IPS-18c (cell line): Measurements from ENCODE around the gene NCR1.
"Not testable (repeated sequence)": the region's sequence is repeated elsewhere in the genome, so short reads cannot be mapped to it uniquely, and the experiment has no call there.

ENCODE experiments used
- H3K4me3 ChIP-seq: 2 replicates; pipeline ENCODE4 v1.7.0; 2013; ENCODE audit warnings: low read depth, mild to moderate bottlenecking, low read length, moderate library complexity; ENCODE audit not compliant: insufficient read depth
- H3K9me3 ChIP-seq: one replicate; pipeline ENCODE4 v1.6.1; 2013; ENCODE audit warnings: mild to moderate bottlenecking, low read length, moderate library complexity; ENCODE audit not compliant: control insufficient read depth, insufficient read depth

NCR1 gene, protein sequence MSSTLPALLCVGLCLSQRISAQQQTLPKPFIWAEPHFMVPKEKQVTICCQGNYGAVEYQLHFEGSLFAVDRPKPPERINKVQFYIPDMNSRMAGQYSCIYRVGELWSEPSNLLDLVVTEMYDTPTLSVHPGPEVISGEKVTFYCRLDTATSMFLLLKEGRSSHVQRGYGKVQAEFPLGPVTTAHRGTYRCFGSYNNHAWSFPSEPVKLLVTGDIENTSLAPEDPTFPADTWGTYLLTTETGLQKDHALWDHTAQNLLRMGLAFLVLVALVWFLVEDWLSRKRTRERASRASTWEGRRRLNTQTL

DNA sequence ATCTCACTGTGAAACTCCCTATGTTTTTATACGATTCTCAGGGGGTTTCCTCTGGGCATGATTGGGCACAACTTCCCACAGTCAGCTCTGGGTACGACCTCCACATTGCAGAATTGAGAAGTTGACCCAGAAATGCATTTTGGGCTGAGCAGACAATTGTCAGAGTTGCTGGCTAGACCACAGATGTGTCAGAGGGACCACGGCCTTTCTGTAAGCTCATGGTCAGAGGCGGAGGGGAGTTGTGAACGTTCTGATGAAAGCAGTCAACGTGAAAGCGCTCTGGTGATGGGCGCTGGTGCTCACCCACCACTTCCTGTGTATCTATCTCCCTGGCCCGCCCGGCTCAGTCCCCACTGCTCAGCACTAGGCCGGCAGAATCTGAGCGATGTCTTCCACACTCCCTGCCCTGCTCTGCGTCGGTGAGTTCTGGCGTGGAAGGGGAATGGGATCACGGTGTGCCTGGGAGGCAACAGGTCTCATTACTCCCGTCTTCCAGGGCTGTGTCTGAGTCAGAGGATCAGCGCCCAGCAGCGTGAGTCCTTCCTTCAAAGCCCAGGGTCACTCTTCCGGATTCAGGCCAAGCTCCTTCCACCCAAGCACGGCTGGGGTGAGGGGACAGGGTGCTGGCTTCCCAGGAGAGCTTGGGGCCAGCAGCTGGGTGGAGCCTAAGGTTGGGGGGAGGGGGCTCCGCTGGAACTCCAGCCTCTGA lies at the start of gene NCR1:
Gene NCR1, plus strand, starts transcription at position 346 of the 709 bp plus-strand sequence. Its CDS starts 40 bp downstream, at position 386.
- Histone ChIP-seq H3K4me3 (no peak within 1 kb of the TSS), H3K9me3 (peaks cover 3% of the 10 kb centered on the region)

DNA sequence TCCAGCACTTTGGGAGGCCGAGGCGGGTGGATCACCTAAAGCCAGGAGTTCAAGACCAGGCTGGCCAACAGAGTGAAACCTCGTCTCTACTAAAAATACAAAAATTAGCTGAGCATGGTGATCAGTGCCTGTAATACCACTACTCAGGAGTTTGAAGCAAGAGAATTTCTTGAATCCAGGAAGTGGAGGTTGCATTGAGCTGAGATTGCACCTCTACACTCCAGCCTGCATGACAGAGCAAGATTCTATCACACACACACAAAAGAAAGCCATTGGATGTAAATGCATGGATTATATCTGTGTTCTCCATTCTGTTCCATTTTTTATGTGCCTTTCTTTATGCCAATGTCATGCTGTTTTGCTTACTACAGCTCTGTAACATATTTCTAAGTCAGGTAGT lies 47.5 kb upstream of the NCR1 start:
- H3K9me3 ChIP-seq, H3K4me3 ChIP-seq: not testable (repeated sequence)

DNA sequence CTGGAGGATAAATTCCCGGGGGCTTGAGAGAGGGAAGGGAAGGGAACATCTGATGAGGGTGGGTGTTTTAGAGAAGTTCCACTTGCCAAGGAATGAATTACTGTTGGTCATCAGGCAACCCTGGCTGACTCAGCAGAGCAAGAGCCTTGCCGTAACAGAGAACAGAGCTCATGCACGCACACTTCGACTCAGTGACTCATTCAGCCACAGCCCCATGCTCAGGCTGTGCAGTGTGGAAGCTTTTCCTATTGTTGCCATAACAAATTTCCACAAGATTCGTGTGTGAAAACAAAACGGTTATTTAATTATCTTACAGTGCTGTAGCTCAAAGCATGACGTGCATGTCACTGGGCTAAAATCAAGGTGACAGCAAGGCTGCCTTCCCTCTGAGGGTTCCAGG lies 46.5 kb upstream of the NCR1 start:
- not testable (repeated sequence) for H3K4me3 ChIP-seq, H3K9me3 ChIP-seq

DNA sequence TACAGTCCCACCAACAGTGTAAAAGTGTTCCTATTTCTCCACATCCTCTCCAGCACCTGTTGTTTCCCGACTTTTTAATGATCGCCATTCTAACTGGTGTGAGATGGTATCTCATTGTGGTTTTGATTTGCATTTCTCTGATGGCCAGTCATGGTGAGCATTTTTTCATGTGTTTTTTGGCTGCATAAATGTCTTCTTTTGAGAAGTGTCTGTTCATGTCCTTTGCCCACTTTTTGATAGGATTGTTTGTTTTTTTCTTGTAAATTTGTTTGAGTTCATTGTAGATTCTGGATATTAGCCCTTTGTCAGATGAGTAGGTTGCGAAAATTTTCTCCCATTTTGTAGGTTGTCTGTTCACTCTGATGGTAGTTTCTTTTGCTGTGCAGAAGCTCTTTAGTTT lies 42.5 kb upstream of the NCR1 start:
- H3K4me3 ChIP-seq = not testable (repeated sequence)

DNA sequence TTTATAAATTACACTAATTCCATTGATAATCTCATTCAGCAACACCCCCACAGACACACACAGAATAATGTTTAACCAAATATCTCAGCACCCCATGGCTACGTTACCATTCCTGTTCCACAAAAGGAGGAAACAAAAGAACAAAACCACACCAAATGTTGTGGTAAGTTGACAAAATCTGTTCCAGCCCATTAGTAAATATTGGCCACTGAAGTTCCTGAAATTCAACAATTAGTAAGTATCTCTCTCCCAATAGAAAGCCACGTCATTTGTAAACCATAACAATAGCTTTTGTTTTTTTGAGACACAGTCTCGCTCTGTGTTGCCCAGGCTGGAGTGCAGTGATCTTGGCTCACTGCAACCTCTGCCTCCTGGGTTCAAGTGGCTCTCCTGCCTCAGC lies 34.3 kb upstream of the NCR1 start:
- Histone ChIP-seq H3K9me3 (no peaks in the 10 kb centered on the region), H3K4me3 (no peak overlapping the region)

More for the DNA sequence above, 42.5 kb upstream of the NCR1 start:
- not testable (repeated sequence) for H3K9me3 ChIP-seq

DNA sequence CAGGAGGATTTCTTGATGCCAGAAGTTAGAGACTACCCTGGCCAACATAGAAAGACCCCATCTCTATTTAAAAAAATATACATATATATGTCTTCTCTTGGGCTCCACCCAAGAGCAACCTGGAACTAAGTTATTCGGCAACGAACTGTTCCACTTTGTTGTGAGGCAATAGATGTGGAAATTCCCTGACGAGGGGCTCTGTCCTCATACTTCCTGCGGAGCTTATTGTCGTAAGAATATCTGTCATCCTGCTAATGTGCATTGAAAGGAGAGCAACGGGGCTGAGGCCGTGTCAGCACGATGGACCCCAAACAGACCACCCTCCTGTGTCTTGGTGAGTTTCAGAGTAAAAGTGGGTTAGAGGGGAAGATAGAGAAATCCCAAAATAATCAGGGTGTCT lies 32.0 kb upstream of the NCR1 start, which contains the start of gene FCAR:
Gene FCAR, plus strand, starts transcription at position 246 of the 400 bp plus-strand sequence. Its CDS starts 55 bp downstream, at position 301.
- Histone ChIP-seq H3K9me3 (no peaks in the 10 kb centered on the region), H3K4me3 (no peak within 1 kb of the TSS)

DNA sequence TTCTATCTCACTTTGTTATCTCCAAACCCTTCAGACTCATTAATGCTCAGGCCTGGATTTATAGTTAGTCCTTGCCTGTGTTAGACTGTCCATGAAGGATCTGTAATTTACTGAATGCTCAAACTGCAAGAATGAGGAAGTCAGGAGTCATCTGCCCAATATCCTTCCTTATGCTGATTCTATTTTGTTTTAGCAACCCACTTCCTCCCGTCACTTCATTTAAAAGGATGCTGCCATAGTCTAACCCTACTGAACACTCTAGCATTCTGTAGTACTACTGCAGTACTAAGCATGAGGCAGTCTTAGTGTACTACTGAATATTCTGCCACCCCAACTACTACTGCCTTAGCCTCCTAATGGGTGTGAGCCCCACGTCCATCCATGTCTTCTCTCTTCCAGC lies 30.4 kb upstream of the NCR1 start:
- Histone ChIP-seq H3K9me3 (no peaks in the 10 kb centered on the region), H3K4me3 (no peak overlapping the region)

DNA sequence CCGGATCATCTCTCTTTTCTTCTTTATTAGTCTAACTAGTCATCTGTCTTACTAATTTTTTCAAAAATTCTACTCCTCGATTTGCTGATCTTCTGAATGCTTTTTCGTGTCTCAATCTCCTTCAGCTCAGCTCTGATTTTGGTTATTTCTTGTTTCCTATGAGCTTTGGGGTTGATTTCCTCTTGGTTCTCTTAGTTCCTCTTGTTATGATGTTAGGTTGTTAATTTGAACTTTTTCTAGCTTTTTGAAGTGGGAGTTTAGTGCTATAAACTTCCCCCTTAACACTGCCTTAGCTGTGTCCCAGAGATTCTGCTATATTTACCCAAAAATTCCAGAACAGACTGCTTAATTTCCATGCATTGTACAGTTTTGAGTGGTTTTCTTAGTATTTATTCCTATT lies 28.5 kb upstream of the NCR1 start:
- Histone ChIP-seq H3K9me3 (no peaks in the 10 kb centered on the region), H3K4me3 (no peak overlapping the region)

DNA sequence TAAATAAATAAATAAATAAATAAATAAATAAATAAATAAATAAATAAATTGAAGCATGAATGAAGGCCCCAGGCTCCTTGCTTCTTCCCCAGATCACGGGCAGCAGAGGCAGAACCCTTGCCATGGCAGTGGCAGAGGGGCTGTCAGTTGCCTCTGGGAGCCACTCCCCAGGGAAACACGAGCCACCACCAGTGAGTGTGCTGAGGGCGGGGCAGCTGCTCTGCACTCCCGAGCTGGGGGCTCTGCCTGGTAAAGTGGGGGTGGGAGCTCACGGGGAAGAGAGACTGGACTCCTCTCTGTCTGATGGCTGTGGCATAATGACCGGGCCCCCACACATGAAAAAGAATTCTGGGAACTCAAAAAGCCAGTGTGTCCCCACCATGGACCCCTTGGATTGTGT lies 24.1 kb upstream of the NCR1 start:
- H3K9me3 ChIP-seq = no peaks in the 10 kb centered on the region

DNA sequence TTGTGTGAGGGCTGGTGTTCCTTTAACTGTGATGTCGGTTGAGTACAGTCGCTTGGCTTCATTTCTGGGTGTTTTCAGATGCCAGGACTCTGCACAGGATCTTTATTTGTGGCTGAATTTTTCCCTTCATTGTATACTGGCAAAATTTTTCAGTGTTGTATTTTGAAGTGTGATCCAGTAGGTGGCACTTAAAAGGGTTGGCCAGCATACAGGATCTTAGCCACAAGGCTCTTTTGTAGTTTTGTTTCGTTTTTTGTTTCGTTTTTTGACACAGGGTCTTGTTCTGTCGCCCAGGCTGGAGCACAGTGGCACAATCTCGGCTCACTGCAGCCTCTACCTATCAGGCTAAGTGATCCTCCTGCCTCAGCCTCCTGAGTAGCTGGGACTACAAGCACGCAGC lies 23.2 kb upstream of the NCR1 start:
- H3K4me3 ChIP-seq = no peak overlapping the region
- H3K9me3 ChIP-seq = no peaks in the 10 kb centered on the region

More for the DNA sequence above, 24.1 kb upstream of the NCR1 start:
- H3K4me3 ChIP-seq = no peak overlapping the region

DNA sequence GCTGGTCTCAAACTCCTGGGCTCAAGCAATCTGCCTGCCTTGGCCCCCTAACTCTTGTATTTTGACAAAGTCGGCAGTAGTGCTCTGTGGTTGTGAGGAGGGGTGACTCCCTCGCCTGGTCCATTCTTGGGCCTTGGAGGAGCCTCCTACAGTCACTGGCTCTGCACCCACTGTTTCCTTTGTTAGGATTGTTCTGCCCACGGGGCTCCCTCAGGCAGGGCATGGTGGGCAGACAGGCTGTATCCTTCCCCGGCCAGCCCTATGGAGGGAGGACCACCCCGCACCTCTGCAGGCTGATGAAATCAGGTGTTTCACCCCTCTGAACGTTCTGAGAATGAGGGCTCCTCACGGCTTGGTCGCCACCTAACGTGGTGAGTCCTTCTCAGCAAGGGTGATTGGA lies 22.7 kb upstream of the NCR1 start:
- no peak overlapping the region for H3K4me3 ChIP-seq
- no peaks in the 10 kb centered on the region for H3K9me3 ChIP-seq

DNA sequence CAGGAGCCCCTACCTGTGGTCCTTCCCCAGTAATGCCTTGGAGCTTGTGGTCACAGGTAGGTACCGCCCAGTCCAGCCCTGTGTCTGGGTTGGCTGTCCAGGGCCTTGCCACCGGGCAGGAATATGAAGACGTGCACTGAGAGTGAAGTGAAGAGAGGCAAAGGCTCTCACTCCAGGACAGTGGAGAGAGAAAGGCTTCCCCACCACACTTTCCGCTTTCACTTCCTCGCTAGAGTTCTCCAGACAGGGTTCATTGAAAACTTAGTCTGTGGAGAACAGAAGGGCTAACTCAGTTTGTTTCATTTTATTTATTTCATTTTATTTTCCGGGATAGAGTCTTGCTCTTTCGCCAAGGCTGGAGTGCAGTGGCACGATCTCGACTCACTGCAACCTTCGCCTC lies 17.7 kb upstream of the NCR1 start:
- H3K4me3 ChIP-seq = no peak overlapping the region
- no peaks in the 10 kb centered on the region for H3K9me3 ChIP-seq

DNA sequence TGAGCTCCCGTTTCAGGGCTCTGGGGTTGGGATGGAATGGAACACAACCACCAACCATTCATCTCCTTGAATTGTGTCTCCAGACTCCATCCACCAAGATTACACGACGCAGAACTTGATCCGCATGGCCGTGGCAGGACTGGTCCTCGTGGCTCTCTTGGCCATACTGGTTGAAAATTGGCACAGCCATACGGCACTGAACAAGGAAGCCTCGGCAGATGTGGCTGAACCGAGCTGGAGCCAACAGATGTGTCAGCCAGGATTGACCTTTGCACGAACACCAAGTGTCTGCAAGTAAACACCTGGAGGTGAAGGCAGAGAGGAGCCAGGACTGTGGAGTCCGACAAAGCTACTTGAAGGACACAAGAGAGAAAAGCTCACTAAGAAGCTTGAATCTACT lies 16.4 kb upstream of the NCR1 start:
- no peak overlapping the region for H3K4me3 ChIP-seq
- H3K9me3 ChIP-seq = no peaks in the 10 kb centered on the region

DNA sequence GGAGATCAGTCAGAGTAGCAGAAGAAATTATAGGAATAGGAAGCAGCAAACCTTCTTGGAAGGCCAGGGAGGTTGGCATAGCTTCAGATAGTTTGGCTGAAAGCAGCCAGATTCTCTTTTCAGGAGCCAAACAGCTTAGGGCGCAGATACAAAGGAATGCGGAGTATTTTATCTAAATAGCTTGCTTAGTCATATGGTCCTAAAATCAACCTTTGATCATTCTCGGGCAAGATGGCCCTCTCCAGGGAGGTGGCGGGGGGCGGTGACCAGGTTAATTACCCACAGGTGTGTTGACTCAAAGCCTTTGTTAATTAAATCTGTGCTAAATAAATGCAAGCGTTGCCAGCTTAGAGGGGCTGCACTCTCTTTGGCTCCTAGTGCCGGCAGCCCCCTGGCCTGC lies 12.5 kb upstream of the NCR1 start:
- no peaks in the 10 kb centered on the region for H3K9me3 ChIP-seq
- H3K4me3 ChIP-seq = no peak overlapping the region

DNA sequence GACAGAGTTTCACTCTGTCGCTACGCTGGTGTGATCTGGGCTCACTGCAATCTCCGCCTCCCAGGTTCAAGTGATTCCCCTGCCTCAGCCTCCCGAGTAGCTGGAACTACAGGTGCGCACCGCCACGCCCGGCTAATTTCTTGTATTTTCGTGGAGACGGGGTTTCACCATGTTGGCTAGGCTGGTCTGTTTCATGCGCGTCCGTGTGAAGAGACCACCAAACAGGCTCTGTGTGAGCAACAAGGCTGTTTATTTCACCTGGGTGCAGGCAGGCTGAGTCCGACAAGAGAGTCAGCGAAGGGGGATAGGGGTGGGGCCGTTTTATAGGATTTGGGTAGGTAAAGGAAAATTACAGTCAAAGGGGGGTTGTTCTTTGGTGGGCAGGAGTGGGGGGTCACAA lies 11.8 kb upstream of the NCR1 start:
- not testable (repeated sequence) for H3K9me3 ChIP-seq, H3K4me3 ChIP-seq

DNA sequence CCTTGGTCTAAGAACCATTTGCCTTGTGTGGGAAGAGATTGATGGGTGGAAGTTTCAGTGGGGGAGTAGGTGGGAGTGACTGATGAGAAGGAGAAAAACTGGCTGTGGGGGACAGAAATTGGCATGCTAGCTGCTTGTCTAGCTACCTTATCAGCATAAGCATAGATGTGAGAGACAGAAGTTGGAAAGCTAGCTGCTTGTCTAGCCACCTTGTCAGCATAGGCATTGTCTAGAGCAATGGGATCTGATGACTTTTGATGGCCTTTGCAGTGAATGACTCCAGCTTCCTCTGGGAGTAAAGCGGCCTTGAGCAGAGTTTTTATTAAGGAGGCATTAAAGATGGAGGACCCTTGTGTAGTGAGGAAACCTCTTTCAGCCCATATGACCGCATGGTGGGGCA lies 9.9 kb upstream of the NCR1 start:
- Histone ChIP-seq H3K4me3 (no peak overlapping the region), H3K9me3 (no peaks in the 10 kb centered on the region)

DNA sequence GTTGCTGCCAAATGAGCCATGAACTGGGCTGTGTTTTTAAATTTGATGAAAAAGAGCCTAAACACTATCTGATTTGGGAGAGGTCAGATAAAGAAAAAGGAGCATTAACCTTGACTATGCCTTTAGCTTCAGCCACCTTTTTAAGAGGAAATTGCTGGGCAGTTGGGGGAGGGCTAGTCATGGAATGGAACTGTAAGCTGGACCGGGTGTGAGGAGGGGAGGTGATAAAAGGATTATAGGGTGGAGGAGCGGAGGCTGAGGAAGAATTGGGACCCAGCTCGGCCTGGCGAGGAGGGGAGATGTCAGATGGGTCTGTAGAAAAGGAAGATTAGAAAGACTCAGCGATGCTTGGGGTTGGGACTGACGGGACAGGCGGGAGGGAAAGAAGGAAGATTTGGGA lies 7.3 kb upstream of the NCR1 start:
- H3K9me3 ChIP-seq, H3K4me3 ChIP-seq: not testable (repeated sequence)

DNA sequence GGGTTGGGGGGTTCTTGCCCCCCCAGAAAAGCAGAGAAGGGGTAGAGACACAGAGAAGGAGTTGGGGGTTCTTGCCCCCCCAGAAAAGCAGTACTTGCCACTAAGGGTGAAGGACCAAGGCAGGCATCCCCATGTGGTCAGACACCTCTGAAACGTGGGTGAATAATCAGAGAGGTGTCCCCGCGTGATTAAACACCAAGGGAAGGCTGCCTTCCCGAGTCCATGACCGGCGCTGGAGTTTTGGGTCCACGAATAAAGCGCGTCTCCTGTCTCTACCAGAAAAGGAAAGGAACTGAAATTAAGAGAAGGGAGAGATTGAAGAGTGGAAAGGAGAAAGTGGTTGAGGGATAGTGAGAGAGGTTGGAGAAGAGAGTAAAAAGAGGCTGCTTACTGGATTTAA lies 6.3 kb upstream of the NCR1 start:
- H3K4me3 ChIP-seq, H3K9me3 ChIP-seq: not testable (repeated sequence)

DNA sequence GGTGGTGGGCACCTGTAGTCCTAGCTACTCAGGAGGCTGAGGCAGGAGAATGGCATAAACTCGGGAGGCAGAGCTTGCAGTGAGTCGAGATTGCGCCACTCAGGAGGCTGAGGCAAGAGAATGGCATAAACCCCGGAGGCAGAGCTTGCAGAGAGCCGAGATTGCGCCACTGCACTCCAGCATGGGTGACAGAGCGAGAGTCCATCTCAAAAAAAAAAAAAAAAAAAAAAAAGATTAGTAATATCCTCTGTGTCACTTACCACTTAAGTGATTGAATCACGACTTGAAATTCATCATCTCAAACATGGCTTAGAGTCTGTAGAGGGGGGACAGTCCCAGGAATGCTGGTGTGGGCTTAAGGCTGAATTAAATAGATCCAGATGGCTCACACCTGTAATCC lies 4.8 kb upstream of the NCR1 start:
- not testable (repeated sequence) for H3K9me3 ChIP-seq, H3K4me3 ChIP-seq
